HG03520 (cell line): ENCODE measurements around the gene DDX24.

Experiments used
- ATAC-seq: cut with Tn5 transposase; IDR thresholded peaks from one replicate; pipeline ENCODE4 v1.9.1; 2021; ENCODE audit warnings: mild to moderate bottlenecking, moderate library complexity; ENCODE audit not compliant: unreplicated experiment

The DDX24 gene

GRCh38 chr14:94115058-94115591 is 34.1 kb upstream of the DDX24 start:
- no peak for ATAC-seq

GRCh38 chr14:94114589-94115057 is 33.6 kb upstream of the DDX24 start:
- ATAC-seq: no peak

GRCh38 chr14:94113908-94114588 is 33.0 kb upstream of the DDX24 start:
- no peak for ATAC-seq

- no peak for ATAC-seq
These were observed 32.5 kb upstream of the DDX24 start for GRCh38 chr14:94113490-94113889.

- ATAC-seq: no peak
These were observed 32.1 kb upstream of the DDX24 start for GRCh38 chr14:94113073-94113472.

GRCh38 chr14:94112513-94113063 is 31.6 kb upstream of the DDX24 start:
- no peak for ATAC-seq

- ATAC-seq: no peak
These were observed 30.5 kb upstream of the DDX24 start for GRCh38 chr14:94111276-94112095.

- ATAC-seq: no peak
These were observed 29.7 kb upstream of the DDX24 start, which contains the start of gene IFI27 for GRCh38 chr14:94110552-94111181. TSS of gene IFI27 (plus strand) at chr14:94110736.

GRCh38 chr14:94109915-94110250 is 28.9 kb upstream of the DDX24 start:
- no peak for ATAC-seq

GRCh38 chr14:94104731-94105130 is 23.7 kb upstream of the DDX24 start:
- ATAC-seq: no peak

GRCh38 chr14:94103554-94104150 is 22.6 kb upstream of the DDX24 start:
- no peak for ATAC-seq

- no peak for ATAC-seq
These were observed 21.9 kb upstream of the DDX24 start for GRCh38 chr14:94102768-94103482.

GRCh38 chr14:94101748-94102147 is 20.7 kb upstream of the DDX24 start:
- no peak for ATAC-seq

GRCh38 chr14:94100847-94101246 is 19.8 kb upstream of the DDX24 start:
- ATAC-seq: no peak

GRCh38 chr14:94099006-94099405 is 18.0 kb upstream of the DDX24 start:
- no peak for ATAC-seq

- ATAC-seq: no peak
These were observed 17.5 kb upstream of the DDX24 start for GRCh38 chr14:94098326-94098992.

- no peak for ATAC-seq
These were observed 16.1 kb upstream of the DDX24 start for GRCh38 chr14:94097091-94097490.

GRCh38 chr14:94093418-94093817 is 12.4 kb upstream of the DDX24 start:
- no peak for ATAC-seq

GRCh38 chr14:94089479-94089878 is 8.5 kb upstream of the DDX24 start:
- ATAC-seq: no peak

GRCh38 chr14:94088516-94088915 is 7.5 kb upstream of the DDX24 start:
- ATAC-seq: no peak
